ENCODE results near the gene FOXR1. TPM values are rescaled to one million over a fixed set of nuclear protein-coding genes. Genes with fewer than 3 reads are reported as not detected.

The FOXR1 gene
- total and polyA plus RNA-seq, 2 of the 8 experiments (the other 6 are each of a cell fraction or from before 2014, with no cell fraction given), result not detected

GRCh38 chr11:119000906-119001305 is 29.3 kb downstream of the FOXR1 start (continued):
- TF ChIP-seq BRCA1 (IDR thresholded peaks at IDR 0.05; ENCODE audit: low read depth, low read length) (no peak), NRF1 (IDR thresholded peaks at IDR 0.05; ENCODE audit: low read depth, low read length) (no peak), YY1 (IDR thresholded peaks at IDR 0.05; ENCODE audit: low read depth, low read length) (no peak)

Data from H1 (cell line).